HG03457 (cell line): ENCODE data around the gene ABCB1.

Experiments
- ATAC-seq: cut with Tn5 transposase; IDR thresholded peaks from one replicate; pipeline ENCODE4 v1.9.1; 2021; ENCODE audit warnings: moderate number of reproducible peaks; ENCODE audit not compliant: unreplicated experiment

ABCB1 gene

GRCh38 chr7:87600130-87601124 is at the start of gene ABCB1:
TSS of gene ABCB1 (minus strand) at chr7:87600884. CDS start at chr7:87600184, 700 bp downstream.
- peak; percentile 54 for ATAC-seq

- ATAC-seq, result no peak
Measured at GRCh38 chr7:87648316-87648715, 47.6 kb upstream of the ABCB1 start.

GRCh38 chr7:87645446-87645845 is 44.8 kb upstream of the ABCB1 start:
- no peak for ATAC-seq

GRCh38 chr7:87635921-87636320 is 35.2 kb upstream of the ABCB1 start:
- no peak for ATAC-seq

- ATAC-seq, result no peak
Measured at GRCh38 chr7:87628780-87629569, 28.3 kb upstream of the ABCB1 start.

GRCh38 chr7:87627634-87627994 is 26.9 kb upstream of the ABCB1 start:
- ATAC-seq, result peak; percentile 24

GRCh38 chr7:87625101-87625500 is 24.4 kb upstream of the ABCB1 start:
- ATAC-seq, result no peak

- ATAC-seq, result no peak
Measured at GRCh38 chr7:87624628-87625027, 23.9 kb upstream of the ABCB1 start.

GRCh38 chr7:87615197-87615596 is 14.5 kb upstream of the ABCB1 start:
- no peak for ATAC-seq

- ATAC-seq, result no peak
Measured at GRCh38 chr7:87609916-87610315, 9.2 kb upstream of the ABCB1 start.

- ATAC-seq, result no peak
Measured at GRCh38 chr7:87608431-87608830, 7.7 kb upstream of the ABCB1 start.

GRCh38 chr7:87604264-87604663 is 3.6 kb upstream of the ABCB1 start:
- no peak for ATAC-seq

GRCh38 chr7:87599336-87599735 is 1.3 kb downstream of the ABCB1 start:
- peak; percentile 96 for ATAC-seq

- no peak for ATAC-seq
Measured at GRCh38 chr7:87598234-87599009, 2.3 kb downstream of the ABCB1 start.

- no peak for ATAC-seq
Measured at GRCh38 chr7:87596696-87597095, 4.0 kb downstream of the ABCB1 start.

- ATAC-seq, result no peak
Measured at GRCh38 chr7:87596136-87596535, 4.5 kb downstream of the ABCB1 start.

- no peak for ATAC-seq
Measured at GRCh38 chr7:87592300-87592699, 8.4 kb downstream of the ABCB1 start.

GRCh38 chr7:87591211-87591610 is 9.5 kb downstream of the ABCB1 start:
- ATAC-seq, result no peak

GRCh38 chr7:87590578-87590977 is 10.1 kb downstream of the ABCB1 start:
- ATAC-seq, result no peak

- no peak for ATAC-seq
Measured at GRCh38 chr7:87589631-87590030, 11.1 kb downstream of the ABCB1 start.

- no peak for ATAC-seq
Measured at GRCh38 chr7:87581723-87582122, 19.0 kb downstream of the ABCB1 start.
